ENCODE data around the gene TNNC1. TPM values are rescaled to one million over a fixed set of nuclear protein-coding genes. Genes with fewer than 3 reads are reported as not detected.

The TNNC1 gene
- total and polyA plus RNA-seq, 2 of the 13 experiments (the other 11 are each of a cell fraction or from before 2014, with no cell fraction given), result 11.8 to 36.4 TPM

DNA sequence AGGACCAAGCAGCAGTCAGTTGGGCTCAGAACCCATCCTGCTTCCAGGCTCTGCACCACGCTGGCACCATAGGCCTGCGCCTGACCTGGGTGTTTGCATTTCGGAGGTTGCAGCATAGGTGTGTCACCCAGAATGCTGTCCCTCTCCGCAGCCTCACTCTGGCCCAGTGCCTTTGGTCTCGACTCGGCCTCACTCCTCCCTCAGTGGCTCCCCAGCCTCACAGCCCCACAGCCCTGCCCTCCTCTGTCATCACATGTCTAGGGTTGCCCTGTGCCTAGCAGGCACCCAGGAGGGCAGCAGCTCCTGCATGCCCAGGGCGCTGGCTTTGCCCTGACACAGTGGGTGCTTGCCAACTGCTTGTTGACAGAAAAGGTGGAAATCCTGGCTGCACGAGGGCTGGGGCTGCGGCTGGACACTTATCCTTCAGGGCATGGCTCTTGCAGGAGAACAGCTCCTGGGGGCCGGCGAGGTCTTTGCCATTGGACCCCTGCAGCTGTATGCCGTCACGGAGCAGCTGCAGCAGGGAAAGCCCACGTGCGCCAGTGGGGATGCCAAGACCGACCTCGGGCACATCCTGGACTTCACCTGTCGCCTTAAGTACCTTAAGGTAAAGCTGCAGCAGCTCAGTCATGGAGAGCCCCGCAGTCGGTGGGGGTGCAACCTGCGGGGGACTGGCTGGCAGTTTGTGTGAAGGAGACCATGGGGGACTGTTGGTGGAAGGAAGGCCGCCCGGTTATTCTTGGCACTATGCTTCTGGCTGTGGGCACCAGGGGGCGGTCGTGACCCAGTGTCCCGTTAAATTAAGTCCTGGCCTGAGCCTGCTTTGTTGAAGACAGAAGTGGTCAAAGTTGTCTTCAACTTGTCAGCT, 17.8 kb upstream of the TNNC1 start (continued):
- TF ChIP-seq NR2C2 (CRISPR knock-in tag; IDR thresholded peaks at IDR 0.05; ENCODE audit: borderline replicate concordance), result no peak
- TF ChIP-seq, protein P1, sequence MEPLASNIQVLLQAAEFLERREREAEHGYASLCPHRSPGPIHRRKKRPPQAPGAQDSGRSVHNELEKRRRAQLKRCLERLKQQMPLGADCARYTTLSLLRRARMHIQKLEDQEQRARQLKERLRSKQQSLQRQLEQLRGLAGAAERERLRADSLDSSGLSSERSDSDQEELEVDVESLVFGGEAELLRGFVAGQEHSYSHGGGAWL (CRISPR knock-in tag; IDR thresholded peaks at IDR 0.05), result 0 out of 2 replicates have a peak, but pooled peaks have one; percentile 29
- TF ChIP-seq KDM5B (CRISPR knock-in tag; IDR thresholded peaks at IDR 0.05; ENCODE audit: borderline replicate concordance), result 0 out of 2 replicates have a peak, but pooled peaks have one; percentile 45
- no peak for TF ChIP-seq SCMH1 (CRISPR knock-in tag; IDR thresholded peaks at IDR 0.05; ENCODE audit: borderline replicate concordance)
- TF ChIP-seq ZNF556 (CRISPR knock-in tag; IDR thresholded peaks at IDR 0.05; ENCODE audit: borderline replicate concordance), result no peak
- peak; percentile 84 for TF ChIP-seq STAG1 (CRISPR knock-in tag; IDR thresholded peaks at IDR 0.05)
- TF ChIP-seq ZNF615 (CRISPR knock-in tag; IDR thresholded peaks at IDR 0.05; ENCODE audit: borderline replicate concordance), result no peak
- no peak for TF ChIP-seq ZNF720 (CRISPR knock-in tag; IDR thresholded peaks at IDR 0.05)
- TF ChIP-seq ZKSCAN1 (IDR thresholded peaks at IDR 0.05; ENCODE audit: low read length), result no peak
- TF ChIP-seq TEAD3 (CRISPR knock-in tag; optimal IDR thresholded peaks at IDR 0.05; ENCODE audit: borderline replicate concordance), result peak; percentile 11
- no peak for TF ChIP-seq KDM1A (CRISPR knock-in tag; IDR thresholded peaks at IDR 0.05)
- no peak for TF ChIP-seq CHCHD3 (CRISPR knock-in tag; IDR thresholded peaks at IDR 0.05)
- TF ChIP-seq, protein P2, sequence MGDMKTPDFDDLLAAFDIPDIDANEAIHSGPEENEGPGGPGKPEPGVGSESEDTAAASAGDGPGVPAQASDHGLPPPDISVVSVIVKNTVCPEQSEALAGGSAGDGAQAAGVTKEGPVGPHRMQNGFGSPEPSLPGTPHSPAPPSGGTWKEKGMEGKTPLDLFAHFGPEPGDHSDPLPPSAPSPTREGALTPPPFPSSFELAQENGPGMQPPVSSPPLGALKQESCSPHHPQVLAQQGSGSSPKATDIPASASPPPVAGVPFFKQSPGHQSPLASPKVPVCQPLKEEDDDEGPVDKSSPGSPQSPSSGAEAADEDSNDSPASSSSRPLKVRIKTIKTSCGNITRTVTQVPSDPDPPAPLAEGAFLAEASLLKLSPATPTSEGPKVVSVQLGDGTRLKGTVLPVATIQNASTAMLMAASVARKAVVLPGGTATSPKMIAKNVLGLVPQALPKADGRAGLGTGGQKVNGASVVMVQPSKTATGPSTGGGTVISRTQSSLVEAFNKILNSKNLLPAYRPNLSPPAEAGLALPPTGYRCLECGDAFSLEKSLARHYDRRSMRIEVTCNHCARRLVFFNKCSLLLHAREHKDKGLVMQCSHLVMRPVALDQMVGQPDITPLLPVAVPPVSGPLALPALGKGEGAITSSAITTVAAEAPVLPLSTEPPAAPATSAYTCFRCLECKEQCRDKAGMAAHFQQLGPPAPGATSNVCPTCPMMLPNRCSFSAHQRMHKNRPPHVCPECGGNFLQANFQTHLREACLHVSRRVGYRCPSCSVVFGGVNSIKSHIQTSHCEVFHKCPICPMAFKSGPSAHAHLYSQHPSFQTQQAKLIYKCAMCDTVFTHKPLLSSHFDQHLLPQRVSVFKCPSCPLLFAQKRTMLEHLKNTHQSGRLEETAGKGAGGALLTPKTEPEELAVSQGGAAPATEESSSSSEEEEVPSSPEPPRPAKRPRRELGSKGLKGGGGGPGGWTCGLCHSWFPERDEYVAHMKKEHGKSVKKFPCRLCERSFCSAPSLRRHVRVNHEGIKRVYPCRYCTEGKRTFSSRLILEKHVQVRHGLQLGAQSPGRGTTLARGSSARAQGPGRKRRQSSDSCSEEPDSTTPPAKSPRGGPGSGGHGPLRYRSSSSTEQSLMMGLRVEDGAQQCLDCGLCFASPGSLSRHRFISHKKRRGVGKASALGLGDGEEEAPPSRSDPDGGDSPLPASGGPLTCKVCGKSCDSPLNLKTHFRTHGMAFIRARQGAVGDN (CRISPR knock-in tag; IDR thresholded peaks at IDR 0.05), result peak; percentile 36; the same call in 1 of the 2 replicates
- TF ChIP-seq, protein P3, sequence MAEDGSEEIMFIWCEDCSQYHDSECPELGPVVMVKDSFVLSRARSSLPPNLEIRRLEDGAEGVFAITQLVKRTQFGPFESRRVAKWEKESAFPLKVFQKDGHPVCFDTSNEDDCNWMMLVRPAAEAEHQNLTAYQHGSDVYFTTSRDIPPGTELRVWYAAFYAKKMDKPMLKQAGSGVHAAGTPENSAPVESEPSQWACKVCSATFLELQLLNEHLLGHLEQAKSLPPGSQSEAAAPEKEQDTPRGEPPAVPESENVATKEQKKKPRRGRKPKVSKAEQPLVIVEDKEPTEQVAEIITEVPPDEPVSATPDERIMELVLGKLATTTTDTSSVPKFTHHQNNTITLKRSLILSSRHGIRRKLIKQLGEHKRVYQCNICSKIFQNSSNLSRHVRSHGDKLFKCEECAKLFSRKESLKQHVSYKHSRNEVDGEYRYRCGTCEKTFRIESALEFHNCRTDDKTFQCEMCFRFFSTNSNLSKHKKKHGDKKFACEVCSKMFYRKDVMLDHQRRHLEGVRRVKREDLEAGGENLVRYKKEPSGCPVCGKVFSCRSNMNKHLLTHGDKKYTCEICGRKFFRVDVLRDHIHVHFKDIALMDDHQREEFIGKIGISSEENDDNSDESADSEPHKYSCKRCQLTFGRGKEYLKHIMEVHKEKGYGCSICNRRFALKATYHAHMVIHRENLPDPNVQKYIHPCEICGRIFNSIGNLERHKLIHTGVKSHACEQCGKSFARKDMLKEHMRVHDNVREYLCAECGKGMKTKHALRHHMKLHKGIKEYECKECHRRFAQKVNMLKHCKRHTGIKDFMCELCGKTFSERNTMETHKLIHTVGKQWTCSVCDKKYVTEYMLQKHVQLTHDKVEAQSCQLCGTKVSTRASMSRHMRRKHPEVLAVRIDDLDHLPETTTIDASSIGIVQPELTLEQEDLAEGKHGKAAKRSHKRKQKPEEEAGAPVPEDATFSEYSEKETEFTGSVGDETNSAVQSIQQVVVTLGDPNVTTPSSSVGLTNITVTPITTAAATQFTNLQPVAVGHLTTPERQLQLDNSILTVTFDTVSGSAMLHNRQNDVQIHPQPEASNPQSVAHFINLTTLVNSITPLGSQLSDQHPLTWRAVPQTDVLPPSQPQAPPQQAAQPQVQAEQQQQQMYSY (CRISPR knock-in tag; IDR thresholded peaks at IDR 0.05), result no peak
- no peak for TF ChIP-seq FOXK1 (CRISPR knock-in tag; IDR thresholded peaks at IDR 0.05; ENCODE audit: borderline replicate concordance, low read depth)
- peak; percentile 55 for TF ChIP-seq AGO2 (optimal IDR thresholded peaks at IDR 0.05; ENCODE audit: low read depth, low read length)
- TF ChIP-seq, protein P4, sequence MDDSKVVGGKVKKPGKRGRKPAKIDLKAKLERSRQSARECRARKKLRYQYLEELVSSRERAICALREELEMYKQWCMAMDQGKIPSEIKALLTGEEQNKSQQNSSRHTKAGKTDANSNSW (CRISPR knock-in tag; IDR thresholded peaks at IDR 0.05; ENCODE audit: borderline replicate concordance), result no peak
- TF ChIP-seq, protein P5, sequence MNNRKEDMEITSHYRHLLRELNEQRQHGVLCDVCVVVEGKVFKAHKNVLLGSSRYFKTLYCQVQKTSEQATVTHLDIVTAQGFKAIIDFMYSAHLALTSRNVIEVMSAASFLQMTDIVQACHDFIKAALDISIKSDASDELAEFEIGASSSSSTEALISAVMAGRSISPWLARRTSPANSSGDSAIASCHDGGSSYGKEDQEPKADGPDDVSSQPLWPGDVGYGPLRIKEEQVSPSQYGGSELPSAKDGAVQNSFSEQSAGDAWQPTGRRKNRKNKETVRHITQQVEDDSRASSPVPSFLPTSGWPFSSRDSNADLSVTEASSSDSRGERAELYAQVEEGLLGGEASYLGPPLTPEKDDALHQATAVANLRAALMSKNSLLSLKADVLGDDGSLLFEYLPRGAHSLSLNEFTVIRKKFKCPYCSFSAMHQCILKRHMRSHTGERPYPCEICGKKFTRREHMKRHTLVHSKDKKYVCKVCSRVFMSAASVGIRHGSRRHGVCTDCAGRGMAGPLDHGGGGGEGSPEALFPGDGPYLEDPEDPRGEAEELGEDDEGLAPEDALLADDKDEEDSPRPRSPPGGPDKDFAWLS (CRISPR knock-in tag; IDR thresholded peaks at IDR 0.05; ENCODE audit: borderline replicate concordance), result no peak

Measured in HepG2 (cell line).